PC-9 (cell line): ENCODE data around the gene COL4A3. TPM values are rescaled to one million over a fixed set of nuclear protein-coding genes. Genes with fewer than 3 reads are reported as not detected.

ENCODE experiments used
- BruUV-seq: library from RNA; stranded (reverse); fragments of 400-500 nt; replicated peaks from 2 replicates; lab custom pipeline; 2021; lab: Mats Ljungman, UMichigan
- CTCF ChIA-PET: fragments of 300-600 bp; sonication (Branson Sonifier 250); formaldehyde crosslinking; loops from one replicate; lab custom pipeline; 2022; ENCODE audit warnings: antibody characterized with exemption; lab: Charles Lee
- POLR2A ChIA-PET: fragments of 300-600 bp; sonication (Branson Sonifier 250); formaldehyde crosslinking; loops from one replicate; lab custom pipeline; 2022; ENCODE audit warnings: antibody characterized with exemption; ENCODE audit not compliant: unreplicated experiment; lab: Charles Lee
- DNase-seq, 2 experiments: peaks; one replicate each; pipeline versions ENCODE4 v3.0.0 to v3.0.0-alpha.2; 2015 to 2022; ENCODE audit warnings: mixed read lengths in 1 of 2
- H2AFZ ChIP-seq: fragments of 200-600 bp; sonication (generic); 2 replicates; pipeline ENCODE4 v1.8.1; 2017; ENCODE audit warnings: antibody characterized with exemption
- H3F3A ChIP-seq: fragments of 200-600 bp; sonication (generic); 2 replicates; pipeline ENCODE4 v1.8.1; 2017; ENCODE audit warnings: antibody characterized with exemption, mild to moderate bottlenecking, low read depth; ENCODE audit not compliant: insufficient read depth
- H3K27ac ChIP-seq: fragments of 200-600 bp; sonication (generic); 2 replicates; pipeline ENCODE4 v1.6.1; 2016; ENCODE audit warnings: mixed run types
- H3K27me3 ChIP-seq: fragments of 200-600 bp; sonication (generic); 2 replicates; pipeline ENCODE4 v1.6.1; 2016; ENCODE audit warnings: low read depth, mixed run types; ENCODE audit not compliant: insufficient read depth
- H3K36me3 ChIP-seq: fragments of 200-600 bp; sonication (generic); 2 replicates; pipeline ENCODE4 v1.6.1; 2016; ENCODE audit warnings: low read depth, mixed run types
- H3K4me1 ChIP-seq: fragments of 200-600 bp; sonication (generic); replicated peaks from 2 replicates; pipeline ENCODE4 v1.6.1; 2016; ENCODE audit warnings: mixed run types; ENCODE audit not compliant: insufficient read depth
- H3K4me2 ChIP-seq: fragments of 200-600 bp; sonication (generic); 2 replicates; pipeline ENCODE4 v1.6.1; 2017; ENCODE audit warnings: mixed run types
- H3K4me3 ChIP-seq: fragments of 200-600 bp; sonication (generic); 2 replicates; pipeline ENCODE4 v1.6.1; 2016; ENCODE audit warnings: mixed run types
- H3K79me2 ChIP-seq: fragments of 200-600 bp; sonication (generic); 2 replicates; pipeline ENCODE4 v1.6.1; 2017; ENCODE audit warnings: low read depth, mixed run types
- H3K9me2 ChIP-seq: fragments of 200-600 bp; sonication (generic); 2 replicates; pipeline ENCODE4 v1.8.1; 2017; ENCODE audit warnings: mild to moderate bottlenecking; ENCODE audit not compliant: insufficient read depth
- H3K9me3 ChIP-seq: fragments of 200-600 bp; sonication (generic); 2 replicates; pipeline ENCODE4 v1.8.1; 2016; ENCODE audit warnings: low read depth; ENCODE audit not compliant: insufficient read depth
- H4K20me1 ChIP-seq: fragments of 200-600 bp; sonication (generic); 2 replicates; pipeline ENCODE4 v1.8.1; 2017; ENCODE audit not compliant: insufficient read depth
- EZH2 ChIP-seq: fragments of 200-600 bp; sonication (generic); IDR thresholded peaks from 2 replicates; pipeline ENCODE4 v1.8.0; 2017; ENCODE audit warnings: antibody characterized with exemption, low read depth
- intact Hi-C: fragments of 100-400 bp; cut with micrococcal nuclease; formaldehyde crosslinking; loops from one replicate; pipeline ENCODE4 v1.10.0; 2022; ENCODE audit not compliant: unreplicated experiment
- total RNA-seq: library from RNA; stranded (reverse); gene quantifications from 2 replicates; pipeline ENCODE4 v1.2.3, GENCODE V29; 2021
- TF ChIP-seq, protein P1 (sequence below): fragments of 200-600 bp; sonication (generic); conservative IDR thresholded peaks from 2 replicates; pipeline ENCODE4 v1.6.1; 2017; ENCODE audit warnings: mixed run types, antibody characterized with exemption, mild to moderate bottlenecking, moderate library complexity

COL4A3 gene
- total RNA-seq, 1 experiment from 2014 or later = 2.2 TPM

DNA sequence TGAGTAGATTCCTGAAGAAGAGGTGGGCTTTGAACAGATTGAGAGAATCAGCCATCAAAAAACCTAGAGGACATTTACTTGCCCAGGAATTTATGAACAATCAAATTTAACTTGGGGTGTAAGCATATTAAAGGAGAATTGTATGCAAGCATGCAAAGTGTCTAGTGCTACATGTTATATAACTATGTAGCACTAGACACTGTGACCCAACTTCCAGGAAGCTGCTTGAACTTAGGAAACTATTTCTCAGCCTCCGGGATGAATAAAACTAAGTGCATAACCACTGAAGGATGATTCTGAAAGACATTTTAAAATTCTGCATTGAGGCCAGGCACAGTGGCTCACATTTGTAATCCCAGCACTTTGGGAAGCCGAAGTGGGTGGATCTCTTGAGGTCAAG lies 173.0 kb downstream of the COL4A3 start:
- POLR2A ChIA-PET = no interaction called here
- H3K79me2 ChIP-seq = peaks cover 4% of the 10 kb centered on the region
- BruUV-seq = no TSS peak
- DNase-seq = no peak
- no peak overlapping the region for H2AFZ ChIP-seq
- H3K4me3 ChIP-seq = no peak overlapping the region
- CTCF ChIA-PET = no interaction called here
- no peak for TF ChIP-seq EZH2
- TF ChIP-seq, protein P1, sequence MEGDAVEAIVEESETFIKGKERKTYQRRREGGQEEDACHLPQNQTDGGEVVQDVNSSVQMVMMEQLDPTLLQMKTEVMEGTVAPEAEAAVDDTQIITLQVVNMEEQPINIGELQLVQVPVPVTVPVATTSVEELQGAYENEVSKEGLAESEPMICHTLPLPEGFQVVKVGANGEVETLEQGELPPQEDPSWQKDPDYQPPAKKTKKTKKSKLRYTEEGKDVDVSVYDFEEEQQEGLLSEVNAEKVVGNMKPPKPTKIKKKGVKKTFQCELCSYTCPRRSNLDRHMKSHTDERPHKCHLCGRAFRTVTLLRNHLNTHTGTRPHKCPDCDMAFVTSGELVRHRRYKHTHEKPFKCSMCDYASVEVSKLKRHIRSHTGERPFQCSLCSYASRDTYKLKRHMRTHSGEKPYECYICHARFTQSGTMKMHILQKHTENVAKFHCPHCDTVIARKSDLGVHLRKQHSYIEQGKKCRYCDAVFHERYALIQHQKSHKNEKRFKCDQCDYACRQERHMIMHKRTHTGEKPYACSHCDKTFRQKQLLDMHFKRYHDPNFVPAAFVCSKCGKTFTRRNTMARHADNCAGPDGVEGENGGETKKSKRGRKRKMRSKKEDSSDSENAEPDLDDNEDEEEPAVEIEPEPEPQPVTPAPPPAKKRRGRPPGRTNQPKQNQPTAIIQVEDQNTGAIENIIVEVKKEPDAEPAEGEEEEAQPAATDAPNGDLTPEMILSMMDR = no peak
- no peaks in the 10 kb centered on the region for H3K4me1 ChIP-seq
- H3K36me3 ChIP-seq = peaks cover 56% of the 10 kb centered on the region
- H3K27me3 ChIP-seq = no peaks in the 10 kb centered on the region
- no peaks in the 10 kb centered on the region for H3K9me3 ChIP-seq
- H3K9me2 ChIP-seq = no peaks in the 10 kb centered on the region
- intact Hi-C loops = no loop called here
- 0 out of 2 replicates have a peak, but pooled peaks cover 4% of the 10 kb centered on the region for H3F3A ChIP-seq
- H3K4me2 ChIP-seq = no peak overlapping the region
- no peaks in the 10 kb centered on the region for H4K20me1 ChIP-seq
- no peak overlapping the region for H3K27ac ChIP-seq

DNA sequence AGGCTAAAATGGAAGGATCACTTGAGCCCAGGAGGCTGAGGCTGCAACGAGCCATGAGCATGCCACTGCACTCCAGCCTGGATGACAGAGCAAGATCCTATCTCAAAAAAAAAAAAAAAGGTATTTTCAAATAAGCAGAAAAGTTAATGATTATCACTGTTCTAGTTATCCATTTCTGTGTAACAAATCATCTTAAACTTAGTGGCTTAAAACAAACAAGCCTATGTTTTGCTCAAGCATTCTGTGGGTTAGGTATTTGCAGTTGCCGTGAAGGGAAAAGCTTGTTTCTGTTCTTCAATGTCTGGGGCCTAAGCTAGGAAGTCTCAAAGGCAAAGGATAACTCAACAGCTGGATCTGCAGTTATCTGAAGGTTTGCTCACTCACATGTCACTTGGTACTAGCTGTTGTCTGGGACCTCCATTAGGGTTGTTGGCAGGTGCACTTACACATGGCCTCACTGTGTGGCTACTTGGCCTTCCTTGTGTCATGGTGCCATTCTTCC lies 174.7 kb downstream of the COL4A3 start:
- intact Hi-C loops = no loop called here
- Histone ChIP-seq H3F3A (peaks cover 8% of the 10 kb centered on the region; the same call in 1 of the 2 replicates), H2AFZ (no peak overlapping the region), H3K27ac (no peak overlapping the region), H3K9me3 (no peaks in the 10 kb centered on the region), H3K4me1 (no peaks in the 10 kb centered on the region), H4K20me1 (no peaks in the 10 kb centered on the region), H3K9me2 (no peaks in the 10 kb centered on the region), H3K27me3 (no peaks in the 10 kb centered on the region), H3K4me3 (no peak overlapping the region), H3K36me3 (peaks cover 54% of the 10 kb centered on the region), H3K79me2 (no peaks in the 10 kb centered on the region; the same call in 1 of the 2 replicates), H3K4me2 (no peak overlapping the region)
- ChIA-PET CTCF (interaction anchor here (0.7 to 1.3 kb wide), 2 partner anchors 101 to 1976 kb away, joined by 9 to 10 read pairs; no protein-coding TSS in a partner anchor), POLR2A (no interaction called here)
- DNase-seq = no peak
- TF ChIP-seq EZH2 = no peak
- TF ChIP-seq, protein P1 = no peak
- BruUV-seq = no TSS peak

DNA sequence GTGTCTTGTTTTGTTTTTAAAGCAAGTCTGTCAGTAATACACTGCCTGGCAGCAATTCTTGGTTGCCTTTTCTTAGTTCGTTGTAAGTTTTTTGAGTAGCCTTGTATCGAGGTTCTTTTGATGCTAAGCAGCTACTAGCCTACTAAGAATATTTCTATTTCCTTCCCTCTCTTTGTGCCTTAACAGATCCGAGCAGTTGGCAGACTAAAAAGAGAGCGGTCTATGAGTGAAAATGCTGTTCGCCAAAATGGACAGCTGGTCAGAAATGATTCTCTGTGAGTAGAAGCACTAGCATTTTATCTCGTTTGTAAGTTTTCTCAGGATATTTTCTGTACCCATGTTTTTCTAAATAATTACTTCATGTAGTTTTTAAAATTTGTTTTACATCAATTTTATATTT lies 175.7 kb downstream of the COL4A3 start:
- Histone ChIP-seq H3K4me1 (no peaks in the 10 kb centered on the region), H3K27me3 (no peaks in the 10 kb centered on the region), H3K36me3 (peaks cover 51% of the 10 kb centered on the region), H4K20me1 (no peaks in the 10 kb centered on the region), H3K4me3 (no peak overlapping the region), H3K9me2 (no peaks in the 10 kb centered on the region), H3K4me2 (no peak overlapping the region), H3F3A (peaks cover 8% of the 10 kb centered on the region; the same call in 1 of the 2 replicates), H2AFZ (no peak overlapping the region), H3K9me3 (no peaks in the 10 kb centered on the region), H3K79me2 (no peaks in the 10 kb centered on the region; the same call in 1 of the 2 replicates), H3K27ac (no peak overlapping the region)
- BruUV-seq = no TSS peak
- intact Hi-C loops = no loop called here
- ChIA-PET CTCF (interaction anchor here (1.3 kb wide), 1 partner anchor 102 kb away, joined by 10 read pairs; no protein-coding TSS in a partner anchor), POLR2A (no interaction called here)
- DNase-seq = no peak
- TF ChIP-seq, protein P1 = no peak
- no peak for TF ChIP-seq EZH2
